SU-DHL-6 (cell line): ENCODE measurements around the gene DTNBP1.
A peak's percentile ranks its signal among the peaks of the same experiment; 100 is the strongest.

ENCODE experiments used
- H2AFZ ChIP-seq: fragments of 200-600 bp; sonication (generic); 2 replicates; pipeline ENCODE4 v1.6.1; 2014; ENCODE audit warnings: low read depth, mild to moderate bottlenecking, moderate library complexity, mixed read lengths, antibody characterized with exemption, low read length; ENCODE audit not compliant: severe bottlenecking
- H3F3A ChIP-seq: fragments of 200-600 bp; shearing (Covaris generic); 2 replicates; pipeline ENCODE4 v1.6.0; 2016; ENCODE audit warnings: antibody characterized with exemption, mild to moderate bottlenecking; ENCODE audit not compliant: insufficient read depth
- H3K27ac ChIP-seq: fragments of 200-600 bp; sonication (generic); 2 replicates; pipeline ENCODE4 v1.5.1; 2016; ENCODE audit warnings: low read depth, mild to moderate bottlenecking, low read length, moderate library complexity, mixed read lengths
- H3K27me3 ChIP-seq: fragments of 200-600 bp; sonication (generic), shearing (Covaris generic); 2 replicates; pipeline ENCODE4 v1.6.0; 2014; ENCODE audit warnings: mild to moderate bottlenecking, low read length
- H3K36me3 ChIP-seq: fragments of 200-600 bp; sonication (generic); 2 replicates; pipeline ENCODE4 v1.6.1; 2014; ENCODE audit warnings: mild to moderate bottlenecking, low read length, mixed read lengths
- H3K4me2 ChIP-seq: fragments of 300-600, 200-600 bp; shearing (Covaris generic), sonication (generic); 2 replicates; pipeline ENCODE4 v1.6.0; 2014; ENCODE audit warnings: low read length, low read depth, mild to moderate bottlenecking; ENCODE audit not compliant: poor library complexity, severe bottlenecking
- H3K4me3 ChIP-seq: fragments of 200-600 bp; sonication (generic); 2 replicates; pipeline ENCODE4 v1.5.1; 2014; ENCODE audit warnings: antibody characterized with exemption, low read length, mild to moderate bottlenecking, mixed read lengths; ENCODE audit not compliant: insufficient read depth, poor library complexity, severe bottlenecking
- H3K79me2 ChIP-seq: fragments of 200-600 bp; sonication (generic); 2 replicates; pipeline ENCODE4 v1.6.1; 2014; ENCODE audit warnings: mild to moderate bottlenecking, low read length, moderate library complexity; ENCODE audit not compliant: insufficient read depth
- H3K9ac ChIP-seq: fragments of 200-600 bp; sonication (generic); 2 replicates; pipeline ENCODE4 v1.7.0; 2014; ENCODE audit warnings: mild to moderate bottlenecking, low read length
- H3K9me2 ChIP-seq: fragments of 200-600 bp; sonication (generic); replicated peaks from 2 replicates; pipeline ENCODE4 v1.6.1; 2014; ENCODE audit warnings: low read length; ENCODE audit not compliant: insufficient read depth
- H3K9me3 ChIP-seq: fragments of 200-600 bp; sonication (generic); 2 replicates; pipeline ENCODE4 v1.6.1; 2014; ENCODE audit warnings: low read length, mixed read lengths; ENCODE audit not compliant: insufficient read depth
- H4K20me1 ChIP-seq: fragments of 200-600 bp; sonication (generic); 2 replicates; pipeline ENCODE4 v1.6.1; 2014; ENCODE audit warnings: low read depth, mild to moderate bottlenecking, antibody characterized with exemption, low read length, moderate library complexity, mixed read lengths
- CTCF ChIP-seq: fragments of 200-600 bp; sonication (generic); IDR thresholded peaks from one replicate; pipeline ENCODE4 v1.5.1; 2017; ENCODE audit warnings: antibody characterized with exemption, mild to moderate bottlenecking, low read length, moderate library complexity; ENCODE audit not compliant: insufficient read depth, poor library complexity, severe bottlenecking
- EZH2phosphoT487 ChIP-seq: fragments of 200-600 bp; sonication (generic), shearing (Covaris generic); conservative IDR thresholded peaks from 2 replicates; pipeline ENCODE4 v1.6.1; 2018; ENCODE audit warnings: mild to moderate bottlenecking, antibody characterized with exemption, low read length, moderate library complexity, mixed read lengths

Gene DTNBP1

GRCh38 chr6:15665237-15665636, 2.4 kb upstream of the DTNBP1 start:
- Histone ChIP-seq H2AFZ (no peak overlapping the region), H3K4me2 (no peak overlapping the region), H3K27ac (no peak overlapping the region), H3K4me3 (no peak overlapping the region), H3K9ac (no peak overlapping the region), H3K9me3 (no peaks in the 10 kb centered on the region), H4K20me1 (peaks cover 5% of the 10 kb centered on the region; the same call in 1 of the 2 replicates), H3K27me3 (no peaks in the 10 kb centered on the region), H3K79me2 (peaks cover 19% of the 10 kb centered on the region), H3K9me2 (no peaks in the 10 kb centered on the region), H3K36me3 (peaks cover 6% of the 10 kb centered on the region), H3F3A (peaks cover 12% of the 10 kb centered on the region)
- no peak for TF ChIP-seq EZH2phosphoT487
- TF ChIP-seq CTCF: no peak

- TF ChIP-seq EZH2phosphoT487: no peak
- no peak for TF ChIP-seq CTCF
- H3K9ac ChIP-seq: peak overlapping the region; percentile 74
- no peaks in the 10 kb centered on the region for H3K9me3 ChIP-seq
Measured at GRCh38 chr6:15663130-15663871, 473 bp upstream of the DTNBP1 start.

GRCh38 chr6:15661853-15662325, 939 bp downstream of the DTNBP1 start:
- no peak for TF ChIP-seq CTCF
- TF ChIP-seq EZH2phosphoT487: no peak
- Histone ChIP-seq H3K9ac (peak overlapping the region; percentile 74), H3K27me3 (no peaks in the 10 kb centered on the region), H3K4me2 (peak overlapping the region; percentile 94), H2AFZ (peak overlapping the region; percentile 4), H3K79me2 (peaks cover 53% of the 10 kb centered on the region), H3K9me3 (no peaks in the 10 kb centered on the region), H3K9me2 (no peaks in the 10 kb centered on the region), H4K20me1 (peaks cover 14% of the 10 kb centered on the region; the same call in 1 of the 2 replicates), H3K4me3 (peak overlapping the region; percentile 69), H3K36me3 (peaks cover 10% of the 10 kb centered on the region), H3F3A (peaks cover 35% of the 10 kb centered on the region), H3K27ac (peak overlapping the region; percentile 81)

More at GRCh38 chr6:15663130-15663871, 473 bp upstream of the DTNBP1 start:
- Histone ChIP-seq H3F3A (peaks cover 28% of the 10 kb centered on the region), H3K4me3 (peak overlapping the region; percentile 69), H3K36me3 (peaks cover 10% of the 10 kb centered on the region), H3K79me2 (peaks cover 39% of the 10 kb centered on the region), H3K9me2 (no peaks in the 10 kb centered on the region), H3K27me3 (no peaks in the 10 kb centered on the region), H3K27ac (no peak overlapping the region), H2AFZ (peak overlapping the region; percentile 85), H3K4me2 (peak overlapping the region; percentile 94), H4K20me1 (peaks cover 5% of the 10 kb centered on the region; the same call in 1 of the 2 replicates)
